Common myeloid progenitor, CD34-positive (primary cell): ENCODE results near the gene ULK2.

Source experiments
- CTCF ChIA-PET: fragments of 350-600 bp; sonication (Branson Sonifier 250); formaldehyde crosslinking; loops from one replicate; lab custom pipeline; 2021; ENCODE audit warnings: antibody characterized with exemption; lab: Charles Lee
- POLR2A ChIA-PET: fragments of 350-600 bp; sonication (Branson Sonifier 250); formaldehyde crosslinking; loops from one replicate; lab custom pipeline; 2021; ENCODE audit warnings: antibody characterized with exemption; lab: Charles Lee
- DNase-seq, 3 donors: peaks; one replicate each; pipeline versions ENCODE4 v3.0.0 to v3.0.0-alpha.2; 2013
- H3K27ac ChIP-seq, 2 experiments: 1 replicate in 1 of 2; 2 replicates in 1 of 2; pipeline ENCODE4 v1.7.0; 2013; ENCODE audit warnings: inconsistent platforms in 2 of 2, low read length in 2 of 2, mild to moderate bottlenecking in 2 of 2, low read depth in 1 of 2, moderate library complexity in 1 of 2; ENCODE audit not compliant: severe bottlenecking in 2 of 2, insufficient read depth in 1 of 2, poor library complexity in 1 of 2
- H3K27me3 ChIP-seq, 5 experiments: replicated peaks in 2 of 5; 1 replicate in 3 of 5; 2 replicates in 2 of 5; pipeline versions ENCODE4 v1.6.1 to v1.7.0; 2013; ENCODE audit warnings: low read length in 4 of 5, mild to moderate bottlenecking in 2 of 5, moderate library complexity in 2 of 5, inconsistent platforms in 1 of 5; ENCODE audit not compliant: insufficient read depth in 5 of 5, control insufficient read depth in 4 of 5
- H3K36me3 ChIP-seq, 4 experiments: 1 replicate in 2 of 4; 2 replicates in 2 of 4; pipeline versions ENCODE4 v1.6.1 to v1.7.0; 2013; ENCODE audit warnings: low read length in 3 of 4, control low read depth in 1 of 4, mild to moderate bottlenecking in 1 of 4; ENCODE audit not compliant: control insufficient read depth in 4 of 4, insufficient read depth in 4 of 4
- H3K4me1 ChIP-seq, 4 experiments: 1 replicate in 3 of 4; 2 replicates in 1 of 4; pipeline versions ENCODE4 v1.6.1 to v1.7.1; 2013; ENCODE audit warnings: low read length in 3 of 4, mild to moderate bottlenecking in 3 of 4, control low read depth in 1 of 4, inconsistent platforms in 1 of 4, moderate library complexity in 1 of 4; ENCODE audit not compliant: control insufficient read depth in 4 of 4, insufficient read depth in 4 of 4; ENCODE audit errors: control extremely low read depth in 1 of 4
- H3K4me3 ChIP-seq, 7 experiments: 1 replicate in 4 of 7; 2 replicates in 3 of 7; pipeline versions ENCODE4 v1.5.1 to v1.7.0; 2013; ENCODE audit warnings: mild to moderate bottlenecking in 7 of 7, low read length in 6 of 7, moderate library complexity in 6 of 7, inconsistent platforms in 2 of 7, low read depth in 2 of 7, control low read depth in 1 of 7; ENCODE audit not compliant: insufficient read depth in 4 of 7, control insufficient read depth in 1 of 7; ENCODE audit errors: extremely low read depth in 1 of 7
- H3K9me3 ChIP-seq, 5 experiments: 1 replicate in 4 of 5; 2 replicates in 1 of 5; pipeline versions ENCODE4 v1.6.1 to v1.7.1; 2013; ENCODE audit warnings: low read length in 4 of 5, mild to moderate bottlenecking in 2 of 5, inconsistent platforms in 1 of 5, low read depth in 1 of 5, moderate library complexity in 1 of 5; ENCODE audit not compliant: control insufficient read depth in 4 of 5, insufficient read depth in 2 of 5; ENCODE audit errors: control extremely low read depth in 1 of 5
- WGBS: methylation state at CpG from one replicate; pipeline ENCODE4 v1.1.5; 2013; ENCODE audit not compliant: insufficient coverage; 5-methylcytosine and 5-hydroxymethylcytosine counted together

The ULK2 gene

DNA sequence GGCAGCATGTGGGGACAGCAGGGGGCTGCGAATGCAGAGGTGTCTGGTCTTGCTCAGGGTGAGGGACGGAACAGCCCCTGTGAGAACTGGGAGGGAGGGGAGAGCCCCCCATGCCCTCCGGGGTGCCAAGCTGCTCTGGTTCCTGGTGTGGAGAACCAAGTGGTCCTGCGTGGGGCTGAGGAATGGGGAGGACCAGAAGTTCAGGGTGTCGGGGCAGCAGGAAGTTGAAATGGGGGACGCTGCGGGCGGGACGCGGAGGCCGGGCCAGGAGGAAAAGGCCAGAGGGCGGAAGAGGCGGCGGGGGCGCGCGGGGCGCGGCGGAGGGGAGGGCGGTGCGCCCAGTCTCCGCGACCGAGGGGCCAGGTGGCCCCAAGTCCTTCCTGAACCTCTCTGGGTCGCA, 123.2 kb downstream of the ULK2 start:
- DNase-seq: no peak
- WGBS: 0% methylated on average over 2 of the region's 26 CpGs
- peak overlapping the region; percentile 28 to 80 (median 58) for H3K4me3 ChIP-seq
- CTCF ChIA-PET: interaction anchor here (0.8 to 5.3 kb wide), 15 partner anchors 8 to 382 kb away, joined by 3 to 44 read pairs (median 4); partner anchors contain the start of genes ALDH3A2 and B9D1
- no peaks in the 10 kb centered on the region for H3K9me3 ChIP-seq
- POLR2A ChIA-PET: no interaction called here
- H3K4me1 ChIP-seq: peaks cover 0 to 8% (median 6%) of the 10 kb centered on the region in 4 experiments
- peaks cover 0 to 2% (median 0%) of the 10 kb centered on the region in 5 experiments for H3K27me3 ChIP-seq
- H3K36me3 ChIP-seq: no peaks in the 10 kb centered on the region
- H3K27ac ChIP-seq: no peak overlapping the region

GRCh38 chr17:19743101-19744100, 124.3 kb downstream of the ULK2 start:
- 98% methylated on average over 30 of the region's 34 CpGs for WGBS
- Histone ChIP-seq H3K36me3 (no peaks in the 10 kb centered on the region), H3K4me1 (peaks cover 0 to 8% (median 6%) of the 10 kb centered on the region in 4 experiments), H3K4me3 (no peak overlapping the region), H3K9me3 (no peaks in the 10 kb centered on the region), H3K27ac (no peak overlapping the region), H3K27me3 (peaks cover 0 to 2% (median 0%) of the 10 kb centered on the region in 5 experiments)
- ChIA-PET CTCF (interaction anchor here (1.1 to 5.3 kb wide), 11 partner anchors 9 to 439 kb away, joined by 3 to 44 read pairs (median 4); no protein-coding TSS in a partner anchor), POLR2A (no interaction called here)
- no peak for DNase-seq

GRCh38 chr17:19742495-19742894, 125.2 kb downstream of the ULK2 start:
- ChIA-PET CTCF (interaction anchor here (1.1 to 3.3 kb wide), 7 partner anchors 8 to 438 kb away, joined by 3 to 22 read pairs (median 4); no protein-coding TSS in a partner anchor), POLR2A (no interaction called here)
- WGBS: 98% methylated on average over 10 of the region's 10 CpGs
- Histone ChIP-seq H3K9me3 (no peaks in the 10 kb centered on the region), H3K36me3 (no peaks in the 10 kb centered on the region), H3K27ac (no peak overlapping the region), H3K27me3 (no peaks in the 10 kb centered on the region), H3K4me3 (no peak overlapping the region), H3K4me1 (peaks cover 0 to 8% (median 6%) of the 10 kb centered on the region in 4 experiments)
- no peak for DNase-seq

GRCh38 chr17:19741832-19742457, 125.8 kb downstream of the ULK2 start:
- no peaks in the 10 kb centered on the region for H3K36me3 ChIP-seq
- WGBS: 98% methylated on average over 13 of the region's 14 CpGs
- H3K4me3 ChIP-seq: no peak overlapping the region
- H3K27ac ChIP-seq: no peak overlapping the region
- no peaks in the 10 kb centered on the region for H3K27me3 ChIP-seq
- H3K4me1 ChIP-seq: peaks cover 0 to 8% (median 6%) of the 10 kb centered on the region in 4 experiments
- ChIA-PET CTCF (interaction anchor here (1.4 to 3.3 kb wide), 3 partner anchors 21 to 229 kb away, joined by 3 to 13 read pairs (median 6); no protein-coding TSS in a partner anchor), POLR2A (no interaction called here)
- DNase-seq: no peak
- no peaks in the 10 kb centered on the region for H3K9me3 ChIP-seq

DNA sequence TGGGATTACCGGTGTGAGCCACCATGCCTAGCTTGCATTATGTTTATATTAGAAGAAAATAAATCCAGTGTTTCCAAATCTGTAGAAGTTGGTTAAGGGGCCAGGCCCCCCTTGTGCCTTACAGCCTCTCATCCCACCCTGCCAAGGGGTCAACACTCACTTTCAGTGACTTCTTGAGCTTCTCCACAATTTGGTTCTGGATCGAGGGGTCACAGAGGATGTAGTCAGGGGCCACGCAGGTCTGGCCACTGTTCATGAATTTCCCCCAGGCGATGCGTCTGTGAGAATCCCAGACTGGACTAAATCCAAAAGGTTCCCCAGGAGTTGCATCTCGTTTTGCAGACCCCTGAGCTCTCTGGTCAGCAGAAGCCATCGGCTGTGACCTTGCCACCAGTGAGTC, 126.8 kb downstream of the ULK2 start:
- H3K27me3 ChIP-seq: no peaks in the 10 kb centered on the region
- H3K27ac ChIP-seq: no peak overlapping the region
- H3K4me1 ChIP-seq: peaks cover 0 to 8% (median 6%) of the 10 kb centered on the region in 4 experiments
- H3K9me3 ChIP-seq: no peaks in the 10 kb centered on the region
- no peaks in the 10 kb centered on the region for H3K36me3 ChIP-seq
- ChIA-PET POLR2A (no interaction called here), CTCF (interaction anchor here (3.3 kb wide), 1 partner anchor 26 kb away, joined by 13 read pairs; no protein-coding TSS in a partner anchor)
- WGBS: 92% methylated on average over 6 of the region's 7 CpGs
- DNase-seq: no peak
- H3K4me3 ChIP-seq: no peak overlapping the region

DNA sequence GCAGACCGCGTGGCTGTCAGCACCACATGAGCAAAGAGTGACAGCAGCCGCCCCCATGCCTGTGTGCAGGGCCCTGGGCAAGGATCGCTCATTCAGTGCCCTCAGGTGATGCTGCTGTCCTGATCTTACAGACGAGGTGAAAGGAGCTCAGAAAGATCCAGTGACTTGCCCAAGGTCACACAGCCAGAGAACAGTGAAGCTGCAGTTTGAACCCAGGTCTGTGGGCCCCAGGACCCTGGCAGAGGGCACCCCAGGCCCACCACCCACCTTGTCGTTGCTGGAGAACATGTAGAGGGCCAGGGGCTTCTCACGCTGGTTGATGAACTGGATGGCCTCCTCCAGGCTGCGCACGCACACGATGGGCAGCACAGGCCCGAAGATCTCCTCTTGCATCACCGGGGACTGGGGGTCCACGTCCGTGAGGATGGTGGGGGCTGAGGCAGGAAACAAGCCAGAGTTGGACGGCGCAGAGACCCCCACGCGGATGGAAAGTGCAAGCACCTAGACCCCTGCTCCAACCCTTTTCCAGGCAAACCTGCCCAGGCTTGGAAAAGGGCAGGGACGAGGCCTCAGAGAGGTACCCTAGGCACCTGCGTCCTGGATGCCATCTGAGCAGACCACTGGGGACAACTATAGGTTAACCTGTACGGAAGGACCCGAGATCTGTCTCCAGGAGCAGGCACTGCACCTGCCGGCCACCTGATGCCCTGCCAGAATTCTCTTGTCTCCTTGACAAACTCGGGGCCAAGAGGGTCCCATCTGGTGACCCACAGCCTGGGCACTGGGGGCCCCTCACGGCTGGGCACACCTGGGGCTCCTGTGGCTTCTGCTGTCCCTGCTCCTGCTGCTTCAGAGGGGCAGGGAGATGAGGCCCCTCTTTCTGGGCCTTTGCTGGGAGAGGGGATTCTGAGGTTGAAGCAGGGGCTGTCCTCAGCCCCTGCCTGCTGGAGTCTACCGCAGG, 128.2 kb downstream of the ULK2 start:
- DNase-seq: no peak
- no peaks in the 10 kb centered on the region for H3K27me3 ChIP-seq
- no peaks in the 10 kb centered on the region for H3K9me3 ChIP-seq
- peaks cover 0 to 3% (median 3%) of the 10 kb centered on the region in 4 experiments for H3K4me1 ChIP-seq
- whole genome bisulfite sequencing: 96% methylated on average over 18 of the region's 26 CpGs
- CTCF ChIA-PET: interaction anchor here (0.6 kb wide), 1 partner anchor 198 kb away, joined by 3 read pairs; no protein-coding TSS in a partner anchor
- POLR2A ChIA-PET: no interaction called here
- H3K4me3 ChIP-seq: no peak overlapping the region
- H3K27ac ChIP-seq: no peak overlapping the region
- H3K36me3 ChIP-seq: no peaks in the 10 kb centered on the region
